ENCODE results near the gene OR3A3. TPM values are rescaled to one million over a fixed set of nuclear protein-coding genes. Genes with fewer than 3 reads are reported as not detected.
"Not testable (repeated sequence)": the region's sequence is repeated elsewhere in the genome, so short reads cannot be mapped to it uniquely, and the experiment has no call there.

OR3A3 gene
- polyA plus RNA-seq (2013, experiment 1 of 2; ENCODE audit: insufficient read length), result not detected
- not detected for polyA plus RNA-seq (2013, experiment 2 of 2; ENCODE audit: insufficient read length)

DNA sequence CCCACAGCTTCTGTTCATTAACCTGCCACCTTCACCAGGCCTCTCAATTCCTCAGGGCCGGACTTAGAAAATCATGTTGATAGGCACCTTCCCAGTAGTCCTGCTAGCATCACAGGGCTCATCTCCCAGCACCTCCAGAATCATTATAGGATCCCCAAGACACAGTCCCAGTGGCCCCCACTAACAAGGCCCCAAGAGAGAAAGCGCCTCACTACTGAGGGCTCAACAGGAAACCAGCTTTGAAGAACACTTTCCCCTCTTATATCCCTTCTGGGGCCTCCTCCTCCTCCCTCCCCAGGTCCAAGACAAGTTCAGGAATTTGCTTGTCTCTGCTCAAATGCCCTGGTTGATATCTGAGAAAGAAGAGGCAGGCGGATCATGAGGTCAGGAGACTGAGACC, at the start of gene OR3A3:
Gene OR3A3, plus strand, starts transcription at position 301 of the 400 bp plus-strand sequence.
- DNase-seq, result no peak

DNA sequence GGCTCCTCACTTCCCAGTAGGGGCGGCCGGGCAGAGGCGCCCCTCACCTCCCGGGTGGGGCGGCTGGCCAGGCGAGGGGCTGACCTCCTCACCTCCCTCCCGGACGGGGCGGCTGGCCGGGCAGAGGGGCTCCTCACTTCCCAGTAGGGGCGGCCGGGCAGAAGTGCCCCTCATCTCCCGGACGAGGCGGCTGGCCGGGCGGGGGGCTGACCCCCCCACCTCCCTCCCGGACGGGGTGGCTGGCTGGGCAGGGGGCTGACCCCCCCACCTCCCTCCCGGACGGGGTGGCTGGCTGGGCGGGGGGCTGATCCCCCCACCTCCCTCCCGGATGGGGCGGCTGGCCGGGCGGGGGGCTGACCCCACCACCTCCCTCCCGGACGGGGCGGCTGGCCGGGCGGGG, 40.0 kb upstream of the OR3A3 start:
- DNase-seq, result not testable (repeated sequence)

DNA sequence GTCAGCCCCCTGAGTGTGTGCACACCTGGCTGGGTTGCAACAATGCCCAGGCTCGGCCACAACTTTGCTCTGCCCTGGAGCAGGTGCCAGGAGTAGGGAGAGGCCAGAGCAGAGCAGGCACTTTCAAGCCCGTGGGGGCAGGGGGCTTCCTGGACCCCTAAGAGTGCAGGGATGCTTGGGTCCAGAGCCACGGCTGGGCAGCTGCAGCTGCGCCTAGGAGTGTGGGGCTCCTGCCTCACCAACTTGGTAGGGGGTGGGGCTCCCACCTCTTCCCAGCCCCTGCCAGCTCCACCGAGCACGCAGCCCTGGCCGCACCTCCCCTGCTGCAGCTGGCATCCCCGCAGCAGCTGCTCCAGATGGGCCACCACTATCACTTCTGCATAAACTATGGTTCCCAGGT, 32.8 kb upstream of the OR3A3 start:
- DNase-seq, result no peak

DNA sequence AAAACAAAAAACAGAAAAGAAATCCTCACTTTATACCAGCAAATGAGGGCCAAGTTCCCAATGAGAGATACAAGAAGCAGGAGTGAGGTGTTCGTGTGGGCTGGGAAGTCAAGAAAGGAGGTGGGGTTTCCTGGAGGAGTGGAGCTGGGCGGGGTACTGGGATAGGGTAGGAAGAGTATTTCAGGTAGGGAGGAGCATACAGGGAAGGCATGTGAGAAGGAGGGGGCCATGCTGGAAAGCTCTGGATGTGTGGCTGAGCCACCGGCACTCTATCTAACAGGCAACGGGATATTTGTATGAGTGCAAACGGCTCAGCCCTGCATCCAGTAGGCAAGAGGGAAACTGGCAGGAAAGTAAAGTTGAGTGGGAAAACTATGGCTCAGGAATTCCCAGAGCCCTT, 29.2 kb upstream of the OR3A3 start:
- DNase-seq, result no peak

DNA sequence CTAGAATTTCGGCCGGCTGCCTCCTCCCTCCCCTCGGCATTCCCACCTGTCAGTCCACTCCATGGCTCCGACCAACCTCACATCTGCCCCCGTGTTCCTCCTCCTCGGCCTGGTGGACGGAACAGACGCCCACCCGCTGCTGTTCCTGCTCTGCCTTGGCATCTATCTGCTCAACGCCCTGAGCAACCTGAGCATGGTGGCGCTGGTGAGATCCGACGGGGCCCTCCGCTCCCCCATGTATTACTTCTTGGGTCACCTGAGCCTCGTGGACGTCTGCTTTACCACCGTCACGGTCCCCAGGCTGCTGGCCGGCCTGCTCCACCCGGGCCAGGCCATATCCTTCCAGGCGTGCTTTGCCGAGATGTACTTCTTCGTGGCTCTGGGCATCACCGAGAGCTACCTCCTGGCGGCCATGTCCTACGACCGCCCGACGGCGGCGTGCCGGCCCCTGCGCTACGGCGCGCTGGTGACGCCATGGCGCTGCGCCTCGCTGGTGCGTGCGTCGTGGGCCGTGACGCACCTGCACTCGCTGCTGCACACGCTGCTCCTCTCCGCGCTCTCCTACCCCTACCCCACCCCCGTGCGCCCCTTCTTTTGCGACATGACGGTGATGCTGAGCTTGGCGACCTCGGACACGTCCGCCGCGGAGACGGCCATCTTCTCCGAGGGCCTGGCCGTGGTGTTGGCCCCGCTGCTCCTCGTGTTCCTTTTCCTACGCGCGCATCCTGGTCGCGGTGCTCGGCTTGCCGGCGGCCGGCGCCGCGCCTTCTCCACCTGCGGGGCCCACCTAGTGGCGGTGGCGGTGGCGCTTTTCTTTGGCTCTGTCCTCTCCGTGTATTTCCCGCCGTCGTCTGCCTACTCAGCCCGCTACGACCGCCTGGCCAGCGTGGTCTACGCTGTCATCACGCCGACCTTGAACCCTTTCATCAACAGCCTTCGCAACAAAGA, 25.0 kb upstream of the OR3A3 start, which contains the start of gene OR3A2:
Gene OR3A2, minus strand, starts transcription at position 440 of the 948 bp plus-strand sequence.
- DNase-seq, result peak; percentile 29

DNA sequence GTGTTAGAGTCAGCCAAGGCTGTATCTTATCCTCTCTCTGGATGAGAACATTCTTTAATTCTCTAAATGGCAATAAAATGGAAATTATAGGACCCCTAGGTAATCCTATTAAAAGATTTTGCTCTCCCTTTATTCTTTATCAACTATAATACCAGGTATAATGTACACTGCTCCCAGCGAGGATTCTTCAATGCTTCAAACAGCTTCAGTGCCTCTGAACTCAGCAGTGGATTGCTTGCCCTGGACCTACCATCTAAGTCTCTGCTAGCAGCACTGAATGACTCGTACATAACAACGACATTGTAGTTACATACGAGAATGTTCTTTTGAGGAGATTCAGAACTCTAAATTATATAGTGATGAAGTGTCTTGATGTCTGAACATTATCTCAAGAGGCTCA, 21.4 kb upstream of the OR3A3 start:
- no peak for DNase-seq

DNA sequence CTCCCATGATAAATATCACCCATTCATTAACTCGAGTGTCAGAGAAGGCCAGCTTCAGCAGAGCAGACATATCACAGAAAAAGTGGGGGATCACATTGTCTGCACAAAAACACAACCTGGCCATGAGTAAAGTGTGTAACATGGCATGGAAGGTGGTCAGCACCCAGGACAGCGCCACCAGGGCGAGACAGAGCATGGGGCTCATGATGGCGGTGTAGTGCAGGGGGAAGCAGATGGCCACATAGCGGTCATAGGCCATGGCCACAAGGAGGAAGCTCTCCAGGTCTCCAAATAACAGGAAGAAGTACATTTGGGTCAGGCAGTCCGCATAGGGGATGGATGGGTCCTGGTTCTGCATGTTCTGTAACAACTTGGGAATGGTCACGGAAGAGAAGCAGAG, 13.4 kb upstream of the OR3A3 start:
- DNase-seq, result not testable (repeated sequence)

DNA sequence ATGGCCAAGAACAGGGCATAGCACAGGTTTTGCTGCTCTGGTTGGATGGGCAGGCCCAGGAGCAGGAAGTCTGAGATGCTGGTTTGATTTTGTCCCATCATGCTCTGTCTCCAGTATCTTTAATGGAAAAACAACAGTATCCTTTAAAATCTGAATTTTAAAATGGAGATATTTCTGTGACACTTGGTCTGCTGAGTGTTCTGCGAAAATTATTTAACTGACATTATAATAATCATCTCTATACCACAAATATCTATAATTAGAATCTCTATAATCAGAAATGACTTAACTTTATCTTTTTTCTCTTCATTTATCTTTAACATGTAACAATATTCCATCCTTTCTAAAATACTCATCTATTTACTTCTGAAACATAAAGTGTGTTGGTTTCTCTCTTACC, 12.9 kb upstream of the OR3A3 start, which contains the start of gene OR1E1:
Gene OR1E1, minus strand, starts transcription at position 101 of the 400 bp plus-strand sequence. Its CDS starts 0 bp downstream, at position 101.
- DNase-seq, result no peak

DNA sequence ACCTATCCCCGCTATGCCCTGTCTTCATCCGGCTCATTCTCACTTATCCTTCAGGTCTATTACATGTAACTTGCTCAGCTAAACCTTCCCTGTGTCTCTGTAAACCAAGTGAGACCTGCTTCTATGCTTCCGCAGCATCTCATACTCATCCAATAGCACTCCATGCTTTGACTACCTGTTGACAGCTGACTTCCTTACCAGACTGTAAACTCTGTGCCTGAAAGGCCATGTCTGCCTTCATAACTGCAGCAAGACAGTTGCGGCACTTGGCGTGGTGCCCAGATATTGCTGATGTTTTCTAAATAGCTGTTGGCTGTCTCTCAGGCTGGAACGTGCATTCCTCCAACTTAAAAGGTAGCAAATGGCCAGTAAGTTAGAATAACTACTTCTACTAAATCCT, 11.1 kb upstream of the OR3A3 start:
- DNase-seq, result no peak

DNA sequence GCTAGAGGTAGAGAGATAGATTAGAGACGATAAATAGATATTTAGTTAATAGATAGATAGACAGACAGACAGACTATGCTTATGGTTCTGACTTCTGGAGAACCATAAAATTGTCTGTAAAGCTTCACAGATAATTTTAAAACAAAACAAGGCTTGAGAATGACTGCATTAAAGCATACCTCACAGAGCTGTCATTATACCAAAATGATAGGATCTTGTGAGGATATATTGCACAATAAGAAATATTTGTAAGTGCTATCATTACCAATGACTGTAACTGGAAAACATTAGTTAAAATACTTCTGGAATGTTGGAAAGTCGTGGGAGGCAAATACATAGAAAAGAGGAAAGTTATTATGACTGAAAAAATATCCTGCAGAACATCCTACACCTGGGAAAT, 9.4 kb upstream of the OR3A3 start:
- no peak for DNase-seq

DNA sequence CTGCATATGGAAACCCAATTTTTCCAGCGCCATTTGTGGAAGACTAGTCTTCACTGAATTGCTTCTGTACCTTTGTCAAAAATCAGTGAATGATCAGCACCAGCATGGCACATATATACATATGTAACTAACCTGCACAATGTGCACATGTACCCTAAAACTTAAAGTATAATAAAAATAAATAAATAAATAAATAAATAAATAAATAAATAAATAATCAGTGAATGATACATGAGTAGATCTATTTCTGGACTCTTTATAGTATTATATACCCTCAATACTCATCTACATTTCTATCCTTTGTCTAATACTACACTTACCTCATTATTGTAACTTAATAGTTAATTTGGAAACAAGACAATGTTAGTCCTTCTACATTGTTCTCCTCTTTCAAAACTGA, 7.3 kb upstream of the OR3A3 start:
- DNase-seq, result not testable (repeated sequence)

DNA sequence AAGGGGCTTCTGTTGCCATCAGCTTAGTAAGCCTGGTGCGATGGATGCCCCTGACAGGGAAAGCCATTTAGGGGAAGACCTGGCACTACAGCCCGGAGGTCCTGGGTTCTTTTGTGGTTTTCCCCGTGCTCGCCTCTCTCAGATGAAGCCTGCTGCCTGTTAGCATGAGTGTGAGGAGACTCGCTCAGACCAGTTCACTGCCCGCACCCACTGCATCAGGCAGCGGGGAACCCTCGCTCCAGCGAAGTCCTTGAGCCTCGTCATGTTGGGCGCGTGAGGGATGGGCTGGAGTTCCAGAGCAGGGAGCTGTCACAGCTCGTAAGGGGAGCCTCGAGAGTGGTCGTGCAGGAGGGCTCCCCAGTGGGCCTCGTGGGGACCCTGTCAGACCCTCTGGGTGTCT, 1.0 kb downstream of the OR3A3 start:
- not testable (repeated sequence) for DNase-seq

DNA sequence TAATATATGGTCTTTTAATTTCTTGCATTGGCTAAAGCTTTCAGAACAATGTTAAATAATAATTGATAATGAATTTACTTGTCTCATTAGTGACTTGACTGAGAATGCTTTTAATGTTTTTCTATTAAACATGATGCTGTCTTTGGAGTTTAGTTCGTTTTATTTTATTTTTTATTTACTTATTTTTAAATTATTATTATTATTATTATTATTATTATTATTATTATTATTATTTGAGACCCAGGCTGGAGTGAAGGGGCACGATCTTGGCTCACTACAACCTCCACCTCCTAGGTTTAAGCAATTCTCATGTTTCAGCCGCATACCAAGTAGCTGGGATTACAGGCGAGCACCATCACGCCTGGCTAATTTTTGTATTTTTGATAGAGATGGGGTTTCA, 4.4 kb downstream of the OR3A3 start:
- DNase-seq, result no peak

DNA sequence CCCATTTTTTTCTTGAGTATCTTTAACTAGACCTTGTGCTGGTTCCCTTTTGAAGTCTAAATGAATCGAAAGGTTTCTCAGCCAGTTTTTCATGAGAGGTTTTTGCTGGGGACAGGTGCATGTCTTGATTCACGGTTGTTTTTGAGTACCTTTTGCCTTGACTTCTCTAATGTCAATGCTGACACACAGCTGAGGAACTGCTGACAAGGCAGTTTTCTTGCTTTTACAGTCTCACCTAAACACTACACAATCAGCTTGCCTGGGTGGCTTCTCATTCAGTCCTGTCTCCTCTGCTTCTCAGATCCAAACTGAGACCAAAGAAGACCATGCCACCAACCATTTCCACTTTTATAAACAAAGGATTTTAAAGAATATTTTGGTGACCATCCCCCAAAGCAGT, 7.1 kb downstream of the OR3A3 start:
- DNase-seq, result no peak

DNA sequence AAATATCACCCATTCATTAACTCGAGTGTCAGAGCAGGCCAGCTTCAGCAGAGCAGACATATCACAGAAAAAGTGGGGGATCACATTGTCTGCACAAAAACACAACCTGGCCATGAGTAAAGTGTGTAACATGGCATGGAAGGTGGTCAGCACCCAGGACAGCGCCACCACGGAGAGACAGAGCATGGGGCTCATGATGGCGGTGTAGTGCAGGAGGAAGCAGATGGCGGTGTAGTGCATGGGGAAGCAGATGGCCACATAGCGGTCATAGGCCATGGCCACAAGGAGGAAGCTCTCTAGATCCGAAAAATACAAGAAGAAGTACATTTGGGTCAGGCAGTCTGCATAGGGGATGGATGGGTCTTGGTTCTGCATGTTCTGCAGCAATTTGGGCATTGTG, 22.0 kb downstream of the OR3A3 start:
- DNase-seq, result not testable (repeated sequence)

DNA sequence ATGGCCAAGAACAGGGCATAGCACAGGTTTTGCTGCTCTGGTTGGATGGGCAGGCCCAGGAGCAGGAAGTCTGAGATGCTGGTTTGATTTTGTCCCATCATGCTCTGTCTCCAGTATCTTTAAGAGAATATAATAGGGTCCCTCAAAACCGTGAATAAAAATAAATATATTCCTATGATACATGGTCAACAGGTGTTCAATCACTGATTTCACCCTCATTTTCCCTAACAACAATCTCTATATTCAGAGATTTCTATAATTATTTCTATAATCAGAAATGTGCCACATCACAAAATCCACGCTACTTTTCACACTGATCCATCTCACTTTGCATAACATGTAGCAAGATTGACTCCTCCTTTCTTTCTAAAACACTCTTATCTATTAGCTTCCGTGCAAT, 22.6 kb downstream of the OR3A3 start, which contains the start of gene OR1E2:
Gene OR1E2, minus strand, starts transcription at position 101 of the 400 bp plus-strand sequence. Its CDS starts 0 bp downstream, at position 101.
- DNase-seq, result no peak

DNA sequence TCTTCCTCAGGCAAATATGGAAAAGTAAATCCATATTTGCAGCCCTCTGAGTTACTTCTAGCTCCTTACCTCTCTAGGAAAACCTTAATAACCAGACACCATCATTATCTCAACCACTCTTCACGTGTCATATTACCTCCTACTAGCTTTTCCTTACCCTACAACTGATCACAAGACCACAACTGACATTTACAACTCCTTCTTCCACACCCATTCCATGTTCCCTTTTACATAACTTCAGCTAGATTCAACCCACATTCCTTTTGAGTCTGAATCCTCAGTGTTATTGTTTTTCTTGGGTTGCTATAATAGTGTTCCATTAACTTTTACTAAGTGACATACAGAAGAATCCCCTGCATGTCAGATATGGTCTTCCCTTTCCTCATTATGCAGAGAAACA, 27.2 kb downstream of the OR3A3 start:
- DNase-seq, result no peak

DNA sequence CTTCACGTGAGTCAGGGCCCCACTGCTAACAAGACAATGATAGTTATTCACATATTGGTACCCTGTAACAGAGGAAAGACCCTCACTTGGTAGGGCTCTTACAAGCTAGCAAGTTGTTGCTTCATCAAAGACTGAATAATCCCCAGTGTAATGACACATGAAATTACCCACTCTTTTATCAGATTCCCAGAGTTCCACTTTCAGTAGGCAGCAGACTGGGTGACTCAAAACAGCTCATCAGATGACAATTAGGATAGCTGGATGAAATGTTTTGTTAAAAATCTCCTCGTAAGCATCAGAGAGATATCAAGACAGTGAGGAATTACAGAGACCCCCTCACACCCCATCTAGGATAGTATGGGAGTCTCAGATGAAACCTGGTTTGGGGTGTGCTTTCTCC, 29.3 kb downstream of the OR3A3 start:
- DNase-seq, result no peak

DNA sequence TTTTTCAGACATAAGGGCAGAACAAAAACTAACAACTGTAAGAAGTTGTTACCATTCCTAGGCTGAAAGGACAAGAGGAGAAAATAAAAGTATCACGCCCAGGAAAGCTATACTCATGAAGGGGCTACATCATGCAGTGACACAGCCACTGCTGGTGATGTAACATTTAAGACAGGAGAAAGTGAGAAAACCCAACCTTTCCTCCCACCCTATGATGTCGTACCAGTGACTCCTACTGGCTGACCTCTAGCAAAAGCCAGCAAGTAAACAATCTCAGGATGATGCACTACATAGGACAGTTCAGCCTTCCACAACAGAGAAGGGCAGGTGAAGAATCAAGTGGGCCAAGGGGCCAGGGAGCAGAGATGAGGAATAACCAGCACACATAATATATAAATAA, 36.5 kb downstream of the OR3A3 start:
- DNase-seq, result no peak

DNA sequence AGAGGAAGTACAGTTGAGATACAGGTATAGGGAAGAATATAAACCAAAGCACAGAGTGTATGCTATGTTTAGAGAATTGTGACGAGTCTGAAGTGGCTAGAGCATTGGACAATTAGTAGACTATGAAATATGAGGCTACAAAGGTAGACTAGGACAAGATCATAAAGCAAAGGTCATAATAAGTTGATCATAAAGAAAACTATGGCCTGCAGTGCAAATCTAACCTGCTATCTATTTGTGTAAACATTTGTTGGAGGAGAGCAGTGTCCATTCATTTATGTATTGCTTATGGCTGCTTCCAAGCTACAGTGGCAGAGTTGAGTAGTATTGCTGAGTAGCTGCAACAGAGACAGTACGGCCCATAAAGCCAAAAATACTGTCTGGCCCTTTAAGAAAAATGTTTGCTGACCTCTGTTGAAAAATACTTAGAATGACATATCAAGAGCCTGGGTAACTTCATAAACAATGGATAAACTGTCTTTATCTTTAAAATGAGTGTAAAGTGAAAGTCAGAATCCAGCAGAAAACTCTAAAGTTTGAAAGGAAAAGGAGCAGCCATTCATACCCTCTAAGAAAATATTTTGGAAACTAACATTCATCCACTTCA, 37.0 kb downstream of the OR3A3 start:
- no peak for DNase-seq

DNA sequence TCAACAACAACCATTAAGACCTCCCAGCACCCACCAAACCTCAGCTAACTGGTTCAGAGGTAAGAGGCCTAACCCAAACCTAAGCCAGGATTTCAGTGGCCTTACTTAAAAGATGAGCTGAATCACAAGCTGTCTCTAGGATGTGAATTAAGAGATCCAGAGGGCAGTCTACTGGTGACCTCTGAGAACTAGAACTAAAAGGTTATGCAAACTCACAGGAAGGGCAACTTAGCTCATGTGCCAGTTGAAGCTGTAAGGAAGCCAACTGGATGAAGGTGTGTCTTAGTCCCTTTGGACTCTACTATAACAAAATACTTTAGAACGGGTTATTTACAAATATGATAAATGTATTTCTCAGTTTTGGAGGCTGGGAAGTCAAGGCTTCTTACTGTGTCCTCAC, 55.2 kb downstream of the OR3A3 start:
- DNase-seq, result not testable (repeated sequence)

DNA sequence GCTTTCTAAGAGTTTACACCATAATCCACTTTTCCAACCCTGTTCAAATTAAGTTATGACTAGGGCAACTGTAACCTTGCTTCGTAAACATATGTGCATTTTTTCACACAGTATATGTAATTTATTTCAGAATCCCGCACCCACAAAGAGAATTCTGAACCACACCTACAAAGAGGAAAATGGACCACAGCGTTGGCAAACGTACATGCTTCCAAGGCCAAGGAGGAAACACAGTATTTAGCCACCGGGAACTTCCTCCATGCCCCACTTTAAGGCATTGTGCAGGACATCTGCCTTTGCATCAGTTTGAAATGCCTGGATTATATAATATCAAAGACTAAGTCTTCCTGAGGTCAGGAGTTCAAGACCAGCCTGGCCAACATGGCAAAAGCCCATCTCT, 58.4 kb downstream of the OR3A3 start:
- DNase-seq, result no peak

DNA sequence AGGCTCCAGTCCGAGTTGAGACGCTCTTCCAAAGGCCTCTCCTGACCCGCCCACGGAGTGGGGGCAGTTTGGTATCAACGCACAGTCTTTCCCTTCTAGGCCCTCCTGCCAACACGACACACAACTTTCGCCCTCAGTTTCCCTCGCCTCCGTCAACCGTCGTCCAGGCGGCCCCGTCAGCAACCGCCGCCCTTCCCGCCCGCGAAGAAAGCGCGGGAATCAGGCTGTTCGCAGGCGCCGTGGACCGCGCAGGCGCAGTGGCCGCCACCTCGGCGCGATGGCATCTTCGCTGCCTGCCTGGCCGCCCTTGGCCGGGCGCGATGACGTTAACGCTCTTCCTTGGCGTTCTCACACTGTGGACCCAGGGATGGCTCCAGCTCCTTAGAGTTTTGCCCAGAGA, 60.4 kb downstream of the OR3A3 start, which contains the start of gene SPATA22:
Gene SPATA22, minus strand, starts transcription at position 221 of the 400 bp plus-strand sequence. CDS start 2,494 bp downstream, outside the sequence.
- no peak for DNase-seq

Measured in fibroblast of skin of abdomen (primary cell).